SK-N-SH (cell line): ENCODE results near the gene DTD2. TPM values are rescaled to one million over a fixed set of nuclear protein-coding genes. Genes with fewer than 3 reads are reported as not detected.

Experiments used
- CTCF ChIA-PET: fragments of 300-600, 350-600 bp; formaldehyde crosslinking; extraction: SDS; loops from one replicate; lab custom pipeline; 2021; lab: Yijun Ruan, JAX
- POLR2A ChIA-PET: fragments of 350-600 bp; sonication (Branson Sonifier 250); formaldehyde crosslinking; extraction: SDS; loops from one replicate; lab custom pipeline; 2020; ENCODE audit warnings: antibody characterized with exemption, inconsistent platforms; lab: Yijun Ruan, JAX
- DNase-seq: peaks from one replicate; pipeline ENCODE4 v3.0.0; 2012
- H2AFZ ChIP-seq: fragments of 200-600 bp; sonication (generic); 2 replicates; pipeline ENCODE4 v1.8.1; 2016; ENCODE audit warnings: antibody characterized with exemption, mild to moderate bottlenecking, low read depth
- H3F3A ChIP-seq: fragments of 200-600 bp; sonication (generic); replicated peaks from 2 replicates; pipeline ENCODE3; 2016; ENCODE audit warnings: antibody characterized with exemption, mild to moderate bottlenecking; ENCODE audit not compliant: insufficient read depth
- H3K27ac ChIP-seq, 2 experiments: fragments of 200-500 bp in 1 of 2; fragments of 200-600 bp in 1 of 2; sonication (Bioruptor generic) in 1 of 2; sonication (generic), shearing (Covaris generic) in 1 of 2; 2 replicates each; pipeline versions ENCODE4 v1.5.1 to v1.6.1; 2014 to 2016; ENCODE audit warnings: low read depth in 2 of 2, inconsistent platforms in 1 of 2, low read length in 1 of 2, mild to moderate bottlenecking in 1 of 2, mixed read lengths in 1 of 2
- H3K27me3 ChIP-seq: fragments of 200-600 bp; sonication (generic), shearing (Covaris generic); 2 replicates; pipeline ENCODE4 v1.6.1; 2016; ENCODE audit warnings: mixed run types; ENCODE audit not compliant: insufficient read depth
- H3K36me3 ChIP-seq, 2 experiments: fragments of 200-500 bp in 1 of 2; fragments of 200-600 bp in 1 of 2; sonication (Bioruptor generic) in 1 of 2; sonication (generic) in 1 of 2; replicated peaks in 1 of 2; 2 replicates each; pipeline versions ENCODE3 to v1.5.1; 2014 to 2016; ENCODE audit warnings: low read length in 1 of 2, mild to moderate bottlenecking in 1 of 2; ENCODE audit not compliant: insufficient read depth in 2 of 2, control insufficient read depth in 1 of 2
- H3K4me1 ChIP-seq, 2 experiments: fragments of 200-500 bp in 1 of 2; fragments of 200-600 bp in 1 of 2; sonication (Bioruptor generic) in 1 of 2; sonication (generic), shearing (Covaris generic) in 1 of 2; 2 replicates each; pipeline versions ENCODE4 v1.5.1 to v1.6.1; 2014 to 2016; ENCODE audit warnings: low read depth in 1 of 2, low read length in 1 of 2, mixed run types in 1 of 2; ENCODE audit not compliant: insufficient read depth in 2 of 2, control insufficient read depth in 1 of 2
- H3K4me2 ChIP-seq: fragments of 200-600 bp; sonication (generic), shearing (Covaris generic); 2 replicates; pipeline ENCODE4 v1.6.1; 2017; ENCODE audit warnings: mixed run types
- H3K4me3 ChIP-seq, 2 experiments: fragments of 200-500 bp in 1 of 2; fragments of 200-600 bp in 1 of 2; sonication (Bioruptor generic) in 1 of 2; sonication (generic), shearing (Covaris generic) in 1 of 2; 2 replicates each; pipeline versions ENCODE4 v1.5.1 to v1.8.1; 2014 to 2016; ENCODE audit warnings: low read depth in 2 of 2, inconsistent platforms in 1 of 2, low read length in 1 of 2, mild to moderate bottlenecking in 1 of 2, mixed read lengths in 1 of 2, moderate library complexity in 1 of 2
- H3K79me2 ChIP-seq: fragments of 200-600 bp; sonication (generic); 2 replicates; pipeline ENCODE4 v1.8.1; 2017; ENCODE audit warnings: mild to moderate bottlenecking; ENCODE audit not compliant: insufficient read depth
- H3K9ac ChIP-seq: fragments of 200-600 bp; sonication (generic); 2 replicates; pipeline ENCODE4 v1.6.1; 2017; ENCODE audit warnings: mixed run types
- H3K9me2 ChIP-seq: fragments of 200-600 bp; sonication (generic); 2 replicates; pipeline ENCODE4 v1.6.1; 2017; ENCODE audit warnings: mixed run types
- H3K9me3 ChIP-seq: fragments of 200-600 bp; sonication (generic); 2 replicates; pipeline ENCODE4 v1.6.1; 2017; ENCODE audit warnings: mixed run types, mild to moderate bottlenecking, moderate library complexity
- H4K20me1 ChIP-seq: fragments of 200-600 bp; sonication (generic); 2 replicates; pipeline ENCODE4 v1.6.1; 2017; ENCODE audit warnings: mild to moderate bottlenecking, mixed run types; ENCODE audit not compliant: insufficient read depth
- CTCF ChIP-seq: fragments of 200-600 bp; sonication (generic); IDR thresholded peaks from 2 replicates; pipeline ENCODE4 v1.6.1; 2017; ENCODE audit warnings: antibody characterized with exemption, mild to moderate bottlenecking, moderate library complexity
- EP300 ChIP-seq, 2 experiments: IDR thresholded peaks; 2 replicates each; pipeline versions ENCODE4 v1.4.0 to v1.6.1; 2012; ENCODE audit warnings: borderline replicate concordance in 1 of 2, low read depth in 1 of 2, low read length in 1 of 2
- SMC3 ChIP-seq: IDR thresholded peaks from 2 replicates; pipeline ENCODE4 v1.6.1; 2012; ENCODE audit warnings: low read depth, low read length, improper control_type of control experiment
- WGBS: methylation state at CpG from one replicate; pipeline ENCODE4 v1.1.6; 2017; ENCODE audit warnings: low lambda C conversion rate; 5-methylcytosine and 5-hydroxymethylcytosine counted together
- polyA plus RNA-seq, 3 experiments: library from polyadenylated mRNA; depleted of rRNA; stranded (reverse); fragments of >200 nt; gene quantifications; 2 replicates each; pipeline ENCODE4 v1.2.3, GENCODE V29; 2012
- TF ChIP-seq, protein P1 (sequence below): IDR thresholded peaks from 2 replicates; pipeline ENCODE4 v1.6.1; 2012; ENCODE audit warnings: mild to moderate bottlenecking, low read depth, low read length, moderate library complexity

DTD2 gene
- polyA plus RNA-seq, 1 of the 3 experiments (the other 2 are of a cell fraction), result 10.5 TPM

GRCh38 chr14:31402764-31403439 lies 54.4 kb downstream of the DTD2 start:
- Histone ChIP-seq H3K36me3 (peaks cover 25 to 28% of the 10 kb centered on the region in 2 experiments), H3K9me2 (no peaks in the 10 kb centered on the region), H4K20me1 (no peaks in the 10 kb centered on the region), H3K4me1 (peaks cover 0 to 7% of the 10 kb centered on the region in 2 experiments; a peak in 2 of 4 replicates), H3K9ac (no peak overlapping the region), H3K27me3 (no peaks in the 10 kb centered on the region), H3K4me3 (no peak overlapping the region), H3K79me2 (peaks cover 14% of the 10 kb centered on the region), H3K27ac (no peak overlapping the region), H3K9me3 (no peaks in the 10 kb centered on the region), H3F3A (no peaks in the 10 kb centered on the region), H2AFZ (no peak overlapping the region), H3K4me2 (no peak overlapping the region)
- DNase-seq, result no peak
- CTCF ChIA-PET, result interaction anchor here (1.0 to 1.2 kb wide), 2 partner anchors 47 kb away, joined by 3 to 5 read pairs; no protein-coding TSS in a partner anchor
- TF ChIP-seq EP300 (IDR thresholded peaks at IDR 0.05; ENCODE audit: borderline replicate concordance in 1 of 2, low read depth in 1 of 2, low read length in 1 of 2) (no peak), CTCF (no peak)
- TF ChIP-seq, protein P1, sequence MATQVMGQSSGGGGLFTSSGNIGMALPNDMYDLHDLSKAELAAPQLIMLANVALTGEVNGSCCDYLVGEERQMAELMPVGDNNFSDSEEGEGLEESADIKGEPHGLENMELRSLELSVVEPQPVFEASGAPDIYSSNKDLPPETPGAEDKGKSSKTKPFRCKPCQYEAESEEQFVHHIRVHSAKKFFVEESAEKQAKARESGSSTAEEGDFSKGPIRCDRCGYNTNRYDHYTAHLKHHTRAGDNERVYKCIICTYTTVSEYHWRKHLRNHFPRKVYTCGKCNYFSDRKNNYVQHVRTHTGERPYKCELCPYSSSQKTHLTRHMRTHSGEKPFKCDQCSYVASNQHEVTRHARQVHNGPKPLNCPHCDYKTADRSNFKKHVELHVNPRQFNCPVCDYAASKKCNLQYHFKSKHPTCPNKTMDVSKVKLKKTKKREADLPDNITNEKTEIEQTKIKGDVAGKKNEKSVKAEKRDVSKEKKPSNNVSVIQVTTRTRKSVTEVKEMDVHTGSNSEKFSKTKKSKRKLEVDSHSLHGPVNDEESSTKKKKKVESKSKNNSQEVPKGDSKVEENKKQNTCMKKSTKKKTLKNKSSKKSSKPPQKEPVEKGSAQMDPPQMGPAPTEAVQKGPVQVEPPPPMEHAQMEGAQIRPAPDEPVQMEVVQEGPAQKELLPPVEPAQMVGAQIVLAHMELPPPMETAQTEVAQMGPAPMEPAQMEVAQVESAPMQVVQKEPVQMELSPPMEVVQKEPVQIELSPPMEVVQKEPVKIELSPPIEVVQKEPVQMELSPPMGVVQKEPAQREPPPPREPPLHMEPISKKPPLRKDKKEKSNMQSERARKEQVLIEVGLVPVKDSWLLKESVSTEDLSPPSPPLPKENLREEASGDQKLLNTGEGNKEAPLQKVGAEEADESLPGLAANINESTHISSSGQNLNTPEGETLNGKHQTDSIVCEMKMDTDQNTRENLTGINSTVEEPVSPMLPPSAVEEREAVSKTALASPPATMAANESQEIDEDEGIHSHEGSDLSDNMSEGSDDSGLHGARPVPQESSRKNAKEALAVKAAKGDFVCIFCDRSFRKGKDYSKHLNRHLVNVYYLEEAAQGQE, result no peak
- 73% methylated on average over 2 of the region's 2 CpGs for WGBS
- POLR2A ChIA-PET, result no interaction called here

DNA sequence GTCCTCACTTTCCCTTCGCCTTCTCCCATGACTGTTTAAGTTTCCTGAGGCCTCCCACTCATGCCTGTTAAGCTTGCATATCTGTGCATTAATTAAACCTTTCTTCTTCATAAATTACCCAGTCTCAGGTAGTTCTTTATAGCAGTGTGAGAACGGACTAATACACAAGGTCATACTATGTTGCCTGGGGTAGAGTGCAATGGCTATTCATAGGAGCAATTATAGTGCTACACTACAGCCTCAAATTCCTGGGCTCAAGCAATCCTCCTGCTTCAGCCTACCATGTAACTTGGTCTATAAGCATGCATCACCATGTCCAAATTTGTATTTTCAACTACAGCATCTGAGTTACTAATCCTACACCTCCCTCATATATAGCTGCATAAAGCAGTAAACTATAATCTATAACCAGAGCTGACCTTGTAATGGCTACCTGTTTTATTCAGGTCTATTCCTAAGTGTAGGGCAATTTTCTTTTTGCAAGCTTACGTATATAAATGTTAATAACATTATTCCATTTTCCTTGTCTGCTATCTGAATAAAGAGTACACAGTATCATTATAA lies 55.9 kb downstream of the DTD2 start:
- H4K20me1 ChIP-seq, result no peaks in the 10 kb centered on the region
- H3K27ac ChIP-seq, result no peak overlapping the region
- H3K4me3 ChIP-seq, result no peak overlapping the region
- peaks cover 12% of the 10 kb centered on the region for H3K79me2 ChIP-seq
- H3F3A ChIP-seq, result no peaks in the 10 kb centered on the region
- DNase-seq, result no peak
- WGBS, result 95% methylated on average over 3 of the region's 3 CpGs
- ChIA-PET CTCF (no interaction called here), POLR2A (no interaction called here)
- H3K36me3 ChIP-seq, result peaks cover 28 to 32% of the 10 kb centered on the region in 2 experiments
- H2AFZ ChIP-seq, result no peak overlapping the region
- H3K4me1 ChIP-seq, result peaks cover 0 to 7% of the 10 kb centered on the region in 2 experiments; a peak in 2 of 4 replicates
- no peaks in the 10 kb centered on the region for H3K27me3 ChIP-seq
- H3K9me3 ChIP-seq, result no peaks in the 10 kb centered on the region
- H3K9me2 ChIP-seq, result no peaks in the 10 kb centered on the region
- H3K4me2 ChIP-seq, result no peak overlapping the region
- no peak overlapping the region for H3K9ac ChIP-seq
- no peak for TF ChIP-seq SMC3
